ENCODE results near the gene GPR63.

Gene GPR63

GRCh38 chr6:96787846-96788580, 49.3 kb downstream of the GPR63 start:
- Histone ChIP-seq H3K27ac (ENCODE audit: low read depth, low read length) (no peak overlapping the region), H3K36me3 (ENCODE audit: insufficient read depth, low read length) (no peaks in the 10 kb centered on the region), H3K4me3 (ENCODE audit: low read length) (no peak overlapping the region), H3K4me1 (ENCODE audit: insufficient read depth, low read length) (peaks cover 9% of the 10 kb centered on the region), H3K9ac (ENCODE audit: low read depth, low read length) (no peak overlapping the region), H3K27me3 (ENCODE audit: insufficient read depth, low read length) (no peaks in the 10 kb centered on the region), H3K9me3 (ENCODE audit: insufficient read depth, low read depth, low read length) (no peaks in the 10 kb centered on the region)
- 66% methylated on average over 8 of the region's 9 CpGs for WGBS

- Histone ChIP-seq H3K9ac (ENCODE audit: low read depth, low read length) (no peak overlapping the region), H3K4me1 (ENCODE audit: insufficient read depth, low read length) (peaks cover 9% of the 10 kb centered on the region), H3K4me3 (ENCODE audit: low read length) (no peak overlapping the region), H3K27ac (ENCODE audit: low read depth, low read length) (no peak overlapping the region), H3K9me3 (ENCODE audit: insufficient read depth, low read depth, low read length) (no peaks in the 10 kb centered on the region), H3K27me3 (ENCODE audit: insufficient read depth, low read length) (no peaks in the 10 kb centered on the region), H3K36me3 (ENCODE audit: insufficient read depth, low read length) (no peaks in the 10 kb centered on the region)
- WGBS: 97% methylated on average over 2 of the region's 2 CpGs
These were observed 50.9 kb downstream of the GPR63 start for GRCh38 chr6:96786336-96786735.

- Histone ChIP-seq H3K9ac (ENCODE audit: low read depth, low read length) (no peak overlapping the region), H3K9me3 (ENCODE audit: insufficient read depth, low read depth, low read length) (no peaks in the 10 kb centered on the region), H3K27me3 (ENCODE audit: insufficient read depth, low read length) (no peaks in the 10 kb centered on the region), H3K36me3 (ENCODE audit: insufficient read depth, low read length) (no peaks in the 10 kb centered on the region), H3K27ac (ENCODE audit: low read depth, low read length) (no peak overlapping the region), H3K4me3 (ENCODE audit: low read length) (no peak overlapping the region), H3K4me1 (ENCODE audit: insufficient read depth, low read length) (peaks cover 9% of the 10 kb centered on the region)
- 79% methylated on average over 3 of the region's 3 CpGs for WGBS
These were observed 52.6 kb downstream of the GPR63 start for GRCh38 chr6:96784650-96785049.

GRCh38 chr6:96783307-96783706, 54.0 kb downstream of the GPR63 start:
- no peak overlapping the region for H3K9ac ChIP-seq (ENCODE audit: low read depth, low read length)
- no peak overlapping the region for H3K27ac ChIP-seq (ENCODE audit: low read depth, low read length)
- peaks cover 6% of the 10 kb centered on the region for H3K4me1 ChIP-seq (ENCODE audit: insufficient read depth, low read length)
- WGBS: 93% methylated on average over 2 of the region's 2 CpGs
- H3K36me3 ChIP-seq (ENCODE audit: insufficient read depth, low read length): no peaks in the 10 kb centered on the region
- H3K4me3 ChIP-seq (ENCODE audit: low read length): no peak overlapping the region
- no peaks in the 10 kb centered on the region for H3K9me3 ChIP-seq (ENCODE audit: insufficient read depth, low read depth, low read length)
- H3K27me3 ChIP-seq (ENCODE audit: insufficient read depth, low read length): no peaks in the 10 kb centered on the region

GRCh38 chr6:96781557-96781956, 55.7 kb downstream of the GPR63 start:
- Histone ChIP-seq H3K27me3 (ENCODE audit: insufficient read depth, low read length) (no peaks in the 10 kb centered on the region), H3K4me3 (ENCODE audit: low read length) (no peak overlapping the region), H3K36me3 (ENCODE audit: insufficient read depth, low read length) (no peaks in the 10 kb centered on the region), H3K9me3 (ENCODE audit: insufficient read depth, low read depth, low read length) (no peaks in the 10 kb centered on the region), H3K9ac (ENCODE audit: low read depth, low read length) (no peak overlapping the region), H3K27ac (ENCODE audit: low read depth, low read length) (no peak overlapping the region), H3K4me1 (ENCODE audit: insufficient read depth, low read length) (no peaks in the 10 kb centered on the region)
- WGBS: 95% methylated on average over 1 of the region's 1 CpG

GRCh38 chr6:96777113-96777512, 60.2 kb downstream of the GPR63 start:
- 92% methylated on average over 4 of the region's 4 CpGs for WGBS
- no peak overlapping the region for H3K27ac ChIP-seq (ENCODE audit: low read depth, low read length)
- no peak overlapping the region for H3K9ac ChIP-seq (ENCODE audit: low read depth, low read length)
- H3K36me3 ChIP-seq (ENCODE audit: insufficient read depth, low read length): no peaks in the 10 kb centered on the region
- no peaks in the 10 kb centered on the region for H3K27me3 ChIP-seq (ENCODE audit: insufficient read depth, low read length)
- H3K9me3 ChIP-seq (ENCODE audit: insufficient read depth, low read depth, low read length): no peaks in the 10 kb centered on the region
- no peaks in the 10 kb centered on the region for H3K4me1 ChIP-seq (ENCODE audit: insufficient read depth, low read length)
- H3K4me3 ChIP-seq (ENCODE audit: low read length): no peak overlapping the region

GRCh38 chr6:96775727-96776400, 61.4 kb downstream of the GPR63 start:
- H3K27me3 ChIP-seq (ENCODE audit: insufficient read depth, low read length): no peaks in the 10 kb centered on the region
- H3K9ac ChIP-seq (ENCODE audit: low read depth, low read length): no peak overlapping the region
- 100% methylated on average over 1 of the region's 2 CpGs for WGBS
- no peak overlapping the region for H3K27ac ChIP-seq (ENCODE audit: low read depth, low read length)
- H3K36me3 ChIP-seq (ENCODE audit: insufficient read depth, low read length): no peaks in the 10 kb centered on the region
- no peak overlapping the region for H3K4me3 ChIP-seq (ENCODE audit: low read length)
- no peaks in the 10 kb centered on the region for H3K9me3 ChIP-seq (ENCODE audit: insufficient read depth, low read depth, low read length)
- H3K4me1 ChIP-seq (ENCODE audit: insufficient read depth, low read length): no peaks in the 10 kb centered on the region

- H3K9ac ChIP-seq (ENCODE audit: low read depth, low read length): no peak overlapping the region
- no peak overlapping the region for H3K27ac ChIP-seq (ENCODE audit: low read depth, low read length)
- H3K9me3 ChIP-seq (ENCODE audit: insufficient read depth, low read depth, low read length): 0 out of 2 replicates have a peak, but pooled peaks cover 2% of the 10 kb centered on the region
- H3K27me3 ChIP-seq (ENCODE audit: insufficient read depth, low read length): no peaks in the 10 kb centered on the region
- H3K4me3 ChIP-seq (ENCODE audit: low read length): no peak overlapping the region
- no peaks in the 10 kb centered on the region for H3K36me3 ChIP-seq (ENCODE audit: insufficient read depth, low read length)
- no peaks in the 10 kb centered on the region for H3K4me1 ChIP-seq (ENCODE audit: insufficient read depth, low read length)
These were observed 70.5 kb downstream of the GPR63 start for GRCh38 chr6:96766769-96767168.

- H3K27me3 ChIP-seq (ENCODE audit: insufficient read depth, low read length): no peaks in the 10 kb centered on the region
- no peaks in the 10 kb centered on the region for H3K36me3 ChIP-seq (ENCODE audit: insufficient read depth, low read length)
- WGBS: 92% methylated on average over 6 of the region's 6 CpGs
- H3K9me3 ChIP-seq (ENCODE audit: insufficient read depth, low read depth, low read length): no peaks in the 10 kb centered on the region
- no peak overlapping the region for H3K9ac ChIP-seq (ENCODE audit: low read depth, low read length)
- no peaks in the 10 kb centered on the region for H3K4me1 ChIP-seq (ENCODE audit: insufficient read depth, low read length)
- no peak overlapping the region for H3K4me3 ChIP-seq (ENCODE audit: low read length)
- no peak overlapping the region for H3K27ac ChIP-seq (ENCODE audit: low read depth, low read length)
These were observed 74.7 kb downstream of the GPR63 start for GRCh38 chr6:96762599-96762998.

GRCh38 chr6:96761794-96762193, 75.5 kb downstream of the GPR63 start:
- no peak overlapping the region for H3K9ac ChIP-seq (ENCODE audit: low read depth, low read length)
- H3K36me3 ChIP-seq (ENCODE audit: insufficient read depth, low read length): no peaks in the 10 kb centered on the region
- H3K4me3 ChIP-seq (ENCODE audit: low read length): no peak overlapping the region
- WGBS: 97% methylated on average over 12 of the region's 12 CpGs
- H3K4me1 ChIP-seq (ENCODE audit: insufficient read depth, low read length): no peaks in the 10 kb centered on the region
- H3K27ac ChIP-seq (ENCODE audit: low read depth, low read length): no peak overlapping the region
- no peaks in the 10 kb centered on the region for H3K9me3 ChIP-seq (ENCODE audit: insufficient read depth, low read depth, low read length)
- no peaks in the 10 kb centered on the region for H3K27me3 ChIP-seq (ENCODE audit: insufficient read depth, low read length)

GRCh38 chr6:96760153-96760687, 77.1 kb downstream of the GPR63 start:
- Histone ChIP-seq H3K9ac (ENCODE audit: low read depth, low read length) (no peak overlapping the region), H3K4me3 (ENCODE audit: low read length) (no peak overlapping the region), H3K27me3 (ENCODE audit: insufficient read depth, low read length) (no peaks in the 10 kb centered on the region), H3K27ac (ENCODE audit: low read depth, low read length) (no peak overlapping the region), H3K9me3 (ENCODE audit: insufficient read depth, low read depth, low read length) (no peaks in the 10 kb centered on the region), H3K36me3 (ENCODE audit: insufficient read depth, low read length) (no peaks in the 10 kb centered on the region), H3K4me1 (ENCODE audit: insufficient read depth, low read length) (no peaks in the 10 kb centered on the region)
- WGBS: 92% methylated on average over 4 of the region's 4 CpGs
